GM23338 (cell line): ENCODE measurements around the gene SESN2. TPM values are rescaled to one million over a fixed set of nuclear protein-coding genes. Genes with fewer than 3 reads are reported as not detected.

Experiments used
- ATAC-seq: fragments of 200-7000 bp; cut with Tn5 transposase; 3 replicates; pipeline ENCODE4 v1.9.1; 2020
- DNase-seq: peaks from one replicate; pipeline ENCODE4 v3.0.0-alpha.2; 2015; ENCODE audit warnings: low spot score
- H2AFZ ChIP-seq: fragments of 200-600 bp; sonication (generic); 2 replicates; pipeline ENCODE4 v1.8.0; 2016; ENCODE audit warnings: antibody characterized with exemption, mild to moderate bottlenecking, moderate library complexity
- H3F3A ChIP-seq: fragments of 200-600 bp; sonication (generic); replicated peaks from 2 replicates; pipeline ENCODE4 v1.8.0; 2017; ENCODE audit warnings: antibody characterized with exemption, mixed run types, low read depth
- H3K27ac ChIP-seq: fragments of 200-600 bp; sonication (generic); 2 replicates; pipeline ENCODE4 v1.6.1; 2016; ENCODE audit warnings: low read depth
- H3K27me3 ChIP-seq: fragments of 200-600 bp; sonication (generic); 2 replicates; pipeline ENCODE4 v1.8.0; 2016; ENCODE audit warnings: mild to moderate bottlenecking, mixed run types, moderate library complexity; ENCODE audit not compliant: insufficient read depth
- H3K36me3 ChIP-seq: fragments of 200-600 bp; sonication (generic); 2 replicates; pipeline ENCODE4 v1.8.0; 2016; ENCODE audit warnings: mild to moderate bottlenecking; ENCODE audit not compliant: insufficient read depth
- H3K4me1 ChIP-seq: fragments of 200-600 bp; sonication (generic); 2 replicates; pipeline ENCODE4 v1.8.0; 2016; ENCODE audit warnings: mild to moderate bottlenecking, moderate library complexity; ENCODE audit not compliant: insufficient read depth
- H3K4me2 ChIP-seq: fragments of 200-600 bp; sonication (generic); 2 replicates; pipeline ENCODE4 v1.7.1; 2017; ENCODE audit warnings: mixed run types
- H3K4me3 ChIP-seq: fragments of 200-600 bp; sonication (generic); 2 replicates; pipeline ENCODE4 v1.6.1; 2016; ENCODE audit warnings: mixed run types
- H3K79me2 ChIP-seq: fragments of 200-600 bp; sonication (generic); replicated peaks from 2 replicates; pipeline ENCODE4 v1.8.0; 2017; ENCODE audit warnings: mild to moderate bottlenecking; ENCODE audit not compliant: insufficient read depth
- H3K9me2 ChIP-seq: fragments of 200-600 bp; sonication (generic); 2 replicates; pipeline ENCODE4 v1.8.0; 2017; ENCODE audit not compliant: insufficient read depth
- H4K20me1 ChIP-seq: fragments of 200-600 bp; sonication (generic); replicated peaks from 2 replicates; pipeline ENCODE4 v1.8.0; 2017; ENCODE audit warnings: mild to moderate bottlenecking; ENCODE audit not compliant: insufficient read depth
- H3K27ac Mint-ChIP-seq: 2 replicates; pipeline ENCODE4 v1.8.0; 2020; ENCODE audit warnings: inconsistent platforms, mild to moderate bottlenecking, moderate library complexity, mixed read lengths
- H3K27me3 Mint-ChIP-seq: 3 replicates; pipeline ENCODE4 v1.8.0; 2022; ENCODE audit warnings: low read depth, mild to moderate bottlenecking, moderate library complexity, mixed read lengths, inconsistent platforms; ENCODE audit not compliant: insufficient read depth, poor library complexity
- H3K36me3 Mint-ChIP-seq: 3 replicates; pipeline ENCODE4 v1.8.0; 2021; ENCODE audit warnings: low read depth, mild to moderate bottlenecking, inconsistent platforms, moderate library complexity, mixed read lengths
- H3K4me1 Mint-ChIP-seq: 3 replicates; pipeline ENCODE4 v1.8.0; 2020; ENCODE audit warnings: mild to moderate bottlenecking, inconsistent platforms, mixed read lengths
- H3K4me3 Mint-ChIP-seq: 3 replicates; pipeline ENCODE4 v1.8.0; 2021; ENCODE audit warnings: moderate library complexity, mild to moderate bottlenecking, inconsistent platforms, mixed read lengths
- H3K9me3 Mint-ChIP-seq: 3 replicates; pipeline ENCODE4 v1.8.0; 2020; ENCODE audit warnings: moderate library complexity, mild to moderate bottlenecking, inconsistent platforms, mixed read lengths
- CREB1 ChIP-seq: fragments of 250-450 bp; sonication (Bioruptor Pico); IDR thresholded peaks from 2 replicates; pipeline ENCODE4 v1.5.0; 2020; ENCODE audit warnings: low read depth, mild to moderate bottlenecking, moderate library complexity
- ETS1 ChIP-seq: IDR thresholded peaks from 2 replicates; pipeline ENCODE4 v1.6.1; 2016; ENCODE audit warnings: antibody characterized with exemption
- EZH2phosphoT487 ChIP-seq: fragments of 200-600 bp; sonication (generic); IDR thresholded peaks from one replicate; pipeline ENCODE4 v1.8.1; 2018; ENCODE audit warnings: antibody characterized with exemption; ENCODE audit not compliant: unreplicated experiment
- JUNB ChIP-seq: IDR thresholded peaks from one replicate; pipeline ENCODE4 v1.6.1; 2016; ENCODE audit warnings: antibody characterized with exemption; ENCODE audit not compliant: unreplicated experiment
- POLR2AphosphoS5 ChIP-seq: IDR thresholded peaks from 2 replicates; pipeline ENCODE4 v1.6.1; 2016; ENCODE audit warnings: antibody characterized with exemption, low read depth
- STAT1 ChIP-seq: IDR thresholded peaks from one replicate; pipeline ENCODE4 v1.6.1; 2016; ENCODE audit warnings: antibody characterized with exemption; ENCODE audit not compliant: unreplicated experiment
- ZNF331 ChIP-seq: fragments of 250-450 bp; sonication (Bioruptor Pico); IDR thresholded peaks from 2 replicates; pipeline ENCODE4 v1.5.0; 2020; ENCODE audit warnings: low read depth, mild to moderate bottlenecking, moderate library complexity
- polyA plus RNA-seq: library from polyadenylated mRNA; unstranded; fragments of >200 nt; fragmentation: Nextera tagmentation; extraction: Ambion mirVana; gene quantifications from 2 replicates; pipeline ENCODE4 v1.2.1, GENCODE V29; 2016
- total RNA-seq: library from RNA; depleted of rRNA; stranded (reverse); fragments of >200 nt; shearing (Covaris generic); gene quantifications from 2 replicates; pipeline ENCODE4 v1.2.3, GENCODE V29; 2014
- TF ChIP-seq, protein P1 (sequence below): IDR thresholded peaks from one replicate; pipeline ENCODE4 v1.6.1; 2018; ENCODE audit warnings: antibody characterized with exemption; ENCODE audit not compliant: unreplicated experiment

Gene SESN2
- total and polyA plus RNA-seq, 2 experiments from 2014 or later: 22.8 to 52.1 TPM

DNA sequence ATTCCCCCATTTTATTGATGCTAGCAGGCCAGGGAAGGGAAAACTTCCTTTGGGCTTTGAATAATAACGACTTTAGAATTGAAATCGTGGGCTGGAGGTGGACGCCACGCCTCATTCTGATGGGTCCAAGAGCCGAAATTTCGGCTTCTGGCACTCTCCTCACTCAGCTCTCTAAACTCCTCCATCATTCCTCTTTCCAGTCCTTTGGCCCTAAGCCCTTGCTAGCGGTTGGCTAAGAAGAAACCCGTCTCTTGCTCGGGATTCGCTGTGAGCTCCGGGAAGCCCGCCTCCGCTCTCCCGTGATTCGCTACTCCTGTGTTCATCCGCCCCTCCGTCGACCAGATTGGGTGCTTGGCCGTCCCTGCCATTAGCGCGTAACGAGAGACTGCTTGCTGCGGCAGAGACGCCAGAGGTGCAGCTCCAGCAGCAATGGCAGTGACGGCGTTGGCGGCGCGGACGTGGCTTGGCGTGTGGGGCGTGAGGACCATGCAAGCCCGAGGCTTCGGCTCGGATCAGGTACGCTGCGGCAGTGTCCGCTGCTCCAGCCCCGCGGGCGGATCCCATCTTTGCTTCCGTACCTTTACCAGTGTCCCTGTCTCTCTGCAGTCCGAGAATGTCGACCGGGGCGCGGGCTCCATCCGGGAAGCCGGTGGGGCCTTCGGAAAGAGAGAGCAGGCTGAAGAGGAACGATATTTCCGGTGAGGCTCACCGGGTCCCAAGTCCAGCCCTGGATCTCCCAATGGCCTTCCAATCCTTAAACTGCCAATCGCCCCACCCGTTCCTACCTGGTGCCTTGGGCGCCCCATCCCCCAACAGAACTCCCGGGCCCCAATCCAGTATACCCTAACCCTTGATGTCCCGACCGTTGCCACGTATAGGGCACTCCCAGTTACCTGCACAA lies 23.3 kb upstream of the SESN2 start, which contains the start of gene ATP5IF1:
Gene ATP5IF1 (plus strand): TSS at position 370 of the 901 bp plus-strand sequence. CDS start 60 bp downstream, at position 430.
- Histone ChIP-seq H3K9me2 (no peaks in the 10 kb centered on the region), H4K20me1 (peaks cover 18% of the 10 kb centered on the region; the same call in 1 of the 2 replicates), H3F3A (peaks cover 5% of the 10 kb centered on the region; the same call in 1 of the 2 replicates), H3K4me3 (peak within 1 kb of the TSS; percentile 85), H3K79me2 (peaks cover 37% of the 10 kb centered on the region), H3K4me2 (peak within 1 kb of the TSS; percentile 87), H3K4me1 (peaks cover 20% of the 10 kb centered on the region), H3K27ac (peak within 1 kb of the TSS; percentile 75), H2AFZ (peak within 1 kb of the TSS; percentile 24), H3K36me3 (no peaks in the 10 kb centered on the region), H3K27me3 (no peaks in the 10 kb centered on the region)
- peak; percentile 99 for DNase-seq
- Mint-ChIP-seq H3K27me3 (peaks cover 10% of the 10 kb centered on the region), H3K4me1 (peaks cover 4% of the 10 kb centered on the region; the same call in 2 of the 3 replicates), H3K27ac (no peak within 1 kb of the TSS), H3K9me3 (peaks cover 3% of the 10 kb centered on the region; the same call in 1 of the 3 replicates), H3K36me3 (peaks cover 12% of the 10 kb centered on the region), H3K4me3 (no peak within 1 kb of the TSS)
- TF ChIP-seq JUNB: no peak
- TF ChIP-seq, protein P1, sequence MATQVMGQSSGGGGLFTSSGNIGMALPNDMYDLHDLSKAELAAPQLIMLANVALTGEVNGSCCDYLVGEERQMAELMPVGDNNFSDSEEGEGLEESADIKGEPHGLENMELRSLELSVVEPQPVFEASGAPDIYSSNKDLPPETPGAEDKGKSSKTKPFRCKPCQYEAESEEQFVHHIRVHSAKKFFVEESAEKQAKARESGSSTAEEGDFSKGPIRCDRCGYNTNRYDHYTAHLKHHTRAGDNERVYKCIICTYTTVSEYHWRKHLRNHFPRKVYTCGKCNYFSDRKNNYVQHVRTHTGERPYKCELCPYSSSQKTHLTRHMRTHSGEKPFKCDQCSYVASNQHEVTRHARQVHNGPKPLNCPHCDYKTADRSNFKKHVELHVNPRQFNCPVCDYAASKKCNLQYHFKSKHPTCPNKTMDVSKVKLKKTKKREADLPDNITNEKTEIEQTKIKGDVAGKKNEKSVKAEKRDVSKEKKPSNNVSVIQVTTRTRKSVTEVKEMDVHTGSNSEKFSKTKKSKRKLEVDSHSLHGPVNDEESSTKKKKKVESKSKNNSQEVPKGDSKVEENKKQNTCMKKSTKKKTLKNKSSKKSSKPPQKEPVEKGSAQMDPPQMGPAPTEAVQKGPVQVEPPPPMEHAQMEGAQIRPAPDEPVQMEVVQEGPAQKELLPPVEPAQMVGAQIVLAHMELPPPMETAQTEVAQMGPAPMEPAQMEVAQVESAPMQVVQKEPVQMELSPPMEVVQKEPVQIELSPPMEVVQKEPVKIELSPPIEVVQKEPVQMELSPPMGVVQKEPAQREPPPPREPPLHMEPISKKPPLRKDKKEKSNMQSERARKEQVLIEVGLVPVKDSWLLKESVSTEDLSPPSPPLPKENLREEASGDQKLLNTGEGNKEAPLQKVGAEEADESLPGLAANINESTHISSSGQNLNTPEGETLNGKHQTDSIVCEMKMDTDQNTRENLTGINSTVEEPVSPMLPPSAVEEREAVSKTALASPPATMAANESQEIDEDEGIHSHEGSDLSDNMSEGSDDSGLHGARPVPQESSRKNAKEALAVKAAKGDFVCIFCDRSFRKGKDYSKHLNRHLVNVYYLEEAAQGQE: no peak
- no peak for TF ChIP-seq EZH2phosphoT487
- TF ChIP-seq ZNF331 (CRISPR knock-in tag): no peak
- TF ChIP-seq ETS1: peak; percentile 61; the same call in 1 of the 2 replicates
- no peak for TF ChIP-seq STAT1
- peak; percentile 100 for TF ChIP-seq POLR2AphosphoS5
- TF ChIP-seq CREB1: peak; percentile 80
- ATAC-seq: peak; percentile 95
